GM18526 (cell line): Measurements from ENCODE around the gene GRIK4.

Source experiments
- POLR2A ChIP-seq: IDR thresholded peaks from 3 replicates; pipeline ENCODE4 v1.6.1; 2011; ENCODE audit not compliant: insufficient read length; ENCODE audit errors: extremely low read depth

The GRIK4 gene

GRCh38 chr11:120807414-120808150 is 296.0 kb downstream of the GRIK4 start:
- TF ChIP-seq POLR2A = no peak

GRCh38 chr11:120808616-120809050 is 297.1 kb downstream of the GRIK4 start:
- TF ChIP-seq POLR2A = no peak

- no peak for TF ChIP-seq POLR2A
These were observed 298.7 kb downstream of the GRIK4 start for GRCh38 chr11:120810251-120810650.

- no peak for TF ChIP-seq POLR2A
These were observed 299.7 kb downstream of the GRIK4 start for GRCh38 chr11:120811199-120811598.

- TF ChIP-seq POLR2A = no peak
These were observed 300.2 kb downstream of the GRIK4 start for GRCh38 chr11:120811731-120812130.

- TF ChIP-seq POLR2A = no peak
These were observed 303.2 kb downstream of the GRIK4 start for GRCh38 chr11:120814531-120815318.

- TF ChIP-seq POLR2A = no peak
These were observed 304.0 kb downstream of the GRIK4 start for GRCh38 chr11:120815319-120816100.

- TF ChIP-seq POLR2A = no peak
These were observed 304.6 kb downstream of the GRIK4 start for GRCh38 chr11:120816176-120816575.

- no peak for TF ChIP-seq POLR2A
These were observed 305.2 kb downstream of the GRIK4 start for GRCh38 chr11:120816711-120817110.

- TF ChIP-seq POLR2A = no peak
These were observed 305.6 kb downstream of the GRIK4 start for GRCh38 chr11:120817158-120817557.

- no peak for TF ChIP-seq POLR2A
These were observed 306.5 kb downstream of the GRIK4 start for GRCh38 chr11:120818097-120818496.

GRCh38 chr11:120819003-120819402 is 307.5 kb downstream of the GRIK4 start:
- TF ChIP-seq POLR2A = no peak

- no peak for TF ChIP-seq POLR2A
These were observed 308.2 kb downstream of the GRIK4 start for GRCh38 chr11:120819437-120820365.

GRCh38 chr11:120823159-120823558 is 311.6 kb downstream of the GRIK4 start:
- TF ChIP-seq POLR2A = no peak
